HCT116 (cell line): ENCODE results near the gene CDH13.

Experiments
- ATF3 ChIP-seq: IDR thresholded peaks from 2 replicates; pipeline ENCODE4 v1.6.1; 2012
- CBX3 ChIP-seq: IDR thresholded peaks from 2 replicates; pipeline ENCODE4 v1.6.1; 2012; ENCODE audit warnings: low read depth
- CTCF ChIP-seq, 3 experiments: fragments of 200-600 bp in 1 of 3; sonication (generic) in 1 of 3; IDR thresholded peaks in 2 of 3; conservative IDR thresholded peaks in 1 of 3; 2 replicates each; pipeline ENCODE4 v1.5.1; 2012 to 2017; ENCODE audit warnings: low read depth in 2 of 3, low read length in 2 of 3, antibody characterized with exemption in 1 of 3, borderline replicate concordance in 1 of 3, control low read depth in 1 of 3, mild to moderate bottlenecking in 1 of 3, mixed read lengths in 1 of 3, mixed run types in 1 of 3, moderate library complexity in 1 of 3; ENCODE audit not compliant: insufficient read depth in 1 of 3
- EZH2 ChIP-seq: fragments of 200-600 bp; sonication (generic); IDR thresholded peaks from 2 replicates; pipeline ENCODE4 v1.6.1; 2017; ENCODE audit warnings: antibody characterized with exemption, mixed run types
- MAX ChIP-seq: IDR thresholded peaks from 2 replicates; pipeline ENCODE4 v1.6.1; 2012
- SIN3A ChIP-seq: IDR thresholded peaks from 2 replicates; pipeline ENCODE4 v1.6.1; 2012; ENCODE audit warnings: low read depth
- SP1 ChIP-seq: IDR thresholded peaks from 2 replicates; pipeline ENCODE4 v1.6.1; 2012; ENCODE audit warnings: low read depth
- SRF ChIP-seq: IDR thresholded peaks from 2 replicates; pipeline ENCODE4 v1.6.1; 2012; ENCODE audit warnings: low read depth
- ZBTB33 ChIP-seq: IDR thresholded peaks from 2 replicates; pipeline ENCODE4 v1.6.1; 2011; ENCODE audit warnings: mild to moderate bottlenecking, low read length, moderate library complexity; ENCODE audit not compliant: insufficient replicate concordance; ENCODE audit errors: extremely low read depth

- TF ChIP-seq EZH2 (no peak), ATF3 (no peak), SRF (no peak), CTCF (IDR thresholded peaks at IDR 0.05 in 2 of 3, conservative IDR thresholded peaks at IDR 0.05 in 1 of 3; ENCODE audit: borderline replicate concordance in 1 of 3, insufficient read depth in 1 of 3, low read depth in 2 of 3, low read length in 2 of 3) (no peak), SP1 (no peak), ZBTB33 (no peak), MAX (no peak), CBX3 (no peak), SIN3A (no peak)
Measured at GRCh38 chr16:83554540-83554939, 927.8 kb downstream of the CDH13 start.
